Suppressor macrophage treated with lipopolysaccharide for 1 hour (primary cell): ENCODE measurements around the gene NT5C.

Experiments
- DNase-seq, 3 donors: peaks; one replicate each; pipeline ENCODE4 v3.0.0-alpha.2; 2020 to 2022

The NT5C gene

DNA sequence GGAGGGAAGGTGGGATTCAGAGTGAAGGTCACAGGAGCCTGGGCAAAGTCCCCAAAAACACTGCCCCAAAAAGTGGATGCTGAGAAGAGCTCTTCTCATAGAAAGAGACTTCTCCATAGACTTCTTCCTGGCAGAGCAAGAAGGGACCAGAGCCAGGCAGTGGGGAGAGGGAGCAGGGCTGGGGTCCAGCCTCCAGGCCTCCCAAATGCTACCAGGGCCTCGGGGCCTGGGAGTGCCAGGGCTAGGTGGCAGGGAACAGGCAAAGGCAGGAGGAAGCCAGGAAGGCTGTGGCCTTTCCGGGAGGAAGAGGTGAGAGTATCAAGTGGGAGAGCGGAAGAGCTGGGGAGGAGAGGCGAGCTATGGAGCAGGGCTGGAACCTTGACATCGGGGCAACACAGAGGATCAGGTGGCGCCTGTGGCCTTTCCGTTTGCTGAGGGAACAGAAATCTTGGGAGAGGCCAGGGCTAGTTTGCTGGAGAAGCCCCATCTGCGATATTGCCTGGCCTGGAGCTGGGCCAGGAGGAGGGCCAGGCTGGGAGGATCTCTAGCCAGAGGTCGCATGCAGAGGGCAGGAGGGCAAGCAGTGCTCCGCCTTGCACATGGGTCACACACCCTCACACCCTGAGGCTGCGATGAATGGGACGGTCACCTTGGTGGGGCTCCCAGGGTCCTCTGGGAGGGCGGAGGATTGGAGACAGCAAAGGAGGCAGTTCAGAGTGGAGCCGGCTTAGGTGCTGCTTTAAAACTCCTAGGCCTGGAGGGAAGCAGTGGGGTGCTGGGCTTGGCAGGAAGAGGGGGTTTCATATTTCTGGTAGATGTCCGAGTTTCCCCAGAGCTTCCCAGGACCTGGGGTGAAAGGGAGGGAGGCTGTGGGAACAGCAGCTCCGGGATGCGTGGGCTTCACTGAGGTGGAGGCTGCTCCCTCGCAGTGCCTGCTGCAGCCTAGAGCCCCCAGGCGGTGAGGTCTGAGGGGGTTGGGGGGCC is 40.4 kb downstream of the NT5C start:
- DNase-seq: no peak

DNA sequence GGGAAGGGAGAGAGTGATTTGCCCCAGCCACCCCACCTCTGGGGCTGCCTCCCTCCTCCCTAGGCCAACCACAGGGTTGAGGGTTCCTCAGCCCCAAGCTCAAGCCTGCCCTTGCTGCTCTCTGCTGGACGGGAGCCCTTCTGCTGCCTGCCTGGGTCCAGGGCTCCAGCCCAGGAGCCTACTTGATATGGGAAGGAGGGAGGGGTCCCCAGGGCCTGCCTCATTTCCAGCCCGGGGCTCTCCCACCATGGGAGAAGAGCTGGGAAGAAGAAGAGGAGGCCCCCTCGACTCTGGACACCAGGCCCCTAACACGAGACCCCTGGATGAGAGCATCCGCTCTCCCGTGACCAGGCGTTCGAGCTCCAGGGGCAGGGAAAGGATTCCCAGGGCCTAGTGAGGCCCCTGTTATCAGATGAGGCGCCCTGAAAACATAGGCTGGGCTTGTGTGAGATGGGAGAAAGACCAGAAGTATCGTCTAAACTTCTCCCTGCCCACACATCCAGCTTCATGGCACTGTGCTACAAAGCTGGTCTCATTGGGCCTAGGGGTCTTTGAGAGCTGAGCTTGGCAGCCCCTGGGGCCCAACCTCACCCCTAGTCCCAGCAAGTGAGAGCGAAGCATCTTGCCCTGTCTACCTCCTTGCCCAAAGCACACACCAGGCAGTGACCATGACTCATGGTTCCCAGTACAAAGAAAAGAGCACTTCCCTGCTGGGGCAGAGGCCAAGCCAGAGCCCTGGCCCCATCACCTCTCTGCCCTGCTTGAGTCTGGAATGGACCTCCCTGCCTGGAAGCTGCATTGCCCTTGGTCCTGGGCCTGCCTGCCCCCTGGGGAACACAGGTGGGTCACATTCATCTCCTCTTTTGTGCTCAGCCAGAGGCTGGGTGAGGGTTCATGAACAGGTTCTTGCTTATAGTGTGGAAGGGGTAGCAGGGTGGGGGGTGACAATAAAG is 42.8 kb downstream of the NT5C start:
- peak; percentile 74 to 83 (median 79) for DNase-seq

GRCh38 chr17:75087558-75088453 is 43.7 kb downstream of the NT5C start, which contains the start of gene SLC16A5:
Gene SLC16A5, plus strand, starts transcription at chr17:75087954. Its CDS starts 5,683 bp downstream, at chr17:75093637.
- DNase-seq: peak; percentile 78 to 87 (median 86)

DNA sequence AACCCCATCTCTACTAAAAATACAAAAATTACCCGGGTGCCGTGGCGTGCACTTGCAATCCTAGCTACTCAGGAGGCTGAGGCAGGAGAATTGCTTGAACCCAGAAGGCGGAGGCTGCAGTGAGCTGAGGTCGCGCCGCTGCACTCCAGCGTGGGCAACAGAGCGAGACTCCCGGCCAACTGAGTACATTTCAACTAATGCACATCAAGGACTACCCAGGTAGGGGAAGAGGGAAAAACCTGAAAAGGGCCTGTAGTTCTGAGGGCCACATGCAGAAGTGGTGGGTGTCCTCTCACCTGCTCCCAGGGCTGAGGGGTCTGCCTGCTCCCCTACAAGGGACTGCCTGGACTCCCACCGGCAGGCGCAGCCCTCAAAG is 44.4 kb downstream of the NT5C start:
- DNase-seq: no peak

DNA sequence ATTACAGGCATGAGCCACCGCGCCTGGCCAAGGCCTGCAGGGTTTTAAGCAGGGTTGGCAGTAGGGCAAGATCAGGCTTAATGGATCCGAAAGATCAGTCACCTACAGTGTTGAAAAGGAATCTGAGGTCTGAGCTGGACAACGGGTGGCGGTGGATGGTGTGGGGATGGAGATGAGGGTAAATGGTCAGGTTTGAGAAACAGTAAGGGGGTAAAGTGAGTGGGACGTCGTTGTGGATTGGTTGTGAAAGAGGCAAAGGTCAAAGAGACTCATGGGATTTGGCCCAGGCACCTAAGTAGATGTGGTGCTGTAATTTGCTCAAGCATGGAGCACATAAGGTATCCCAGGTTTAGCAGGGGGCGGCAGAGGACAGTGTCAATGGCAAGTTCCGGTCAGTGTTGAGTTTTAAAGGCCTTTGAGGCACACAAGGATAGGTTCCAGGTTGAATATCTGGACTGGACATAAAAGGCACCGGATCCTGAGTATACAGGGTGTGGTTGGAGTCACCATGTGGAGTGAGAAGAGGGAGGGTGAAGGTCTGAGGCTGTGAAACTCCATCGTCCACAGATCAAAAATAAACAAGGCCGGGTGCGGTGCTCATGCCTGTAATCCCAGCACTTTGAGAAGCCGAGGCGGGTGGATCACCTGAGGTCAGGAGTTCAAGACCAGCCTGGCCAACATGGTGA is 44.9 kb downstream of the NT5C start:
- DNase-seq: no peak

- no peak for DNase-seq
These were observed 47.4 kb downstream of the NT5C start for GRCh38 chr17:75084039-75084660.

GRCh38 chr17:75082683-75083082 is 48.9 kb downstream of the NT5C start:
- no peak for DNase-seq

DNA sequence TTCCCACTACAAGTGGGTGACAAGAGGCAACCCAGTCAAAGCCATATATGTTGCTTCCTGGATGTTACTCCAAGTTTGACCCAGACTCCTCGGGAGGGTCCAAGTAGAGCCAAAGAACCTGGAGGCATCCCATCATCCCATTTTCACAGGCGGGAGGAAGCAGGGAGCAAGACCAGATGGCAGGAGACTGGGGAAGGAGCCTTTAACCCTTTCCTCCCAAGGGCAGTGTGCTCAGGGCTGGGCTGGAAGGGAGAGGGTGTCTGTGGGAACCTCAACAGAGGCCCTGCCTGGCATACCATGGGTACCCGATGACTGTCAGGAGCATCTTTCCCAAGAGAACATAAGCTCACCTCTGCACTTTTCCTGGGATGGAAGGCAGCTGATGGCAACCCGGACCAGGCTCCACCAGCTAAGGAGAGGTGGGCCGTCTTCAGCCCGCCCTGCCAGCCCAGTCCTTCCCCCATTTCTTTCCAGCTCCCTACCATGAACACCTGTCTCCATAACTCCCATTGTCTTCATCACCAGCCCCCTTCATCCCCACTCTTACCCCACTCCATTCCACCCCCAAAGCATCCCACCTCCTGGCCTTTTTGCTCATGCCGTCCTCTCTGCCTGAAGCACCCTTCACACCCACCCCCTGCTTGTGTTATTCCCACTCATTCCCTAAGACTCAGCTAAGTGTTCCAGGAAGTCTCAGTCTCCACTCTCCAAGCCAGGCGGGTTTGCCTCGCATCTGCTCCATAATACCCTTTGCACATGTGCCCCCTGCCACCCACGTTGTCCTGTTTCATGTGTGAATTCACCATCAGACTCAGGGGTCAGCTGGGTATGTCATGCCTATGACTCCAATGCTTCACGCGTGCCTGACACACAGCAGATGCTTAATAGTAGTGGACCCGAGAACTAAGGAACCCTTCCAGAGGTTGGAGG is 49.7 kb downstream of the NT5C start:
- no peak for DNase-seq
